Measurements from ENCODE around the gene SLC25A26. TPM values are rescaled to one million over a fixed set of nuclear protein-coding genes. Genes with fewer than 3 reads are reported as not detected.

Gene SLC25A26
- total RNA-seq, 3 donors from 2014 or later: 19.3 to 31.4 (median 31.1) TPM

DNA sequence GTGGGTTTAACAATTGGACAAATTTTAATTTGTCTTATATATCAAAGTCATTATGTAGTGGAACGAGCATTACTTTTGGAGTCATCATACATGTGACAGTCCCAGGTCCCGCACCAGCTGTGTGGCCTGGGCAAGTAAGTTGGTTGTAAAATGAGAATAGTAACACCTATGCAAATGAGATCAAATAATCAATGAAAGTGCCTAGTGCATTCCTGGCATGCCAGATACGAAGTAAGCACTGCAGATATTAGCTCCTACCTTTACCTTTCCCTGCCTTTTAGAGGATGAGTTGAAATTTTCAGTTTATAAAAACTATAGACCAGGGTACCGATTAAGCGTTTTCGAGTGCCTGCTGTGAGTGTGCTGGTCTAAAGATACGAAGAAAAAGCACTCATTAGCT, 145.9 kb downstream of the SLC25A26 start:
- H3K27me3 Mint-ChIP-seq (ENCODE audit: low read depth): no peaks in the 10 kb centered on the region
- no peak for DNase-seq
- H3K9me3 Mint-ChIP-seq: no peaks in the 10 kb centered on the region
- no peaks in the 10 kb centered on the region for H3K4me1 Mint-ChIP-seq (ENCODE audit: low read depth)
- H3K4me3 Mint-ChIP-seq: no peak overlapping the region
- no peak for ATAC-seq
- peaks cover 27% of the 10 kb centered on the region for H3K36me3 Mint-ChIP-seq (ENCODE audit: insufficient read depth)

DNA sequence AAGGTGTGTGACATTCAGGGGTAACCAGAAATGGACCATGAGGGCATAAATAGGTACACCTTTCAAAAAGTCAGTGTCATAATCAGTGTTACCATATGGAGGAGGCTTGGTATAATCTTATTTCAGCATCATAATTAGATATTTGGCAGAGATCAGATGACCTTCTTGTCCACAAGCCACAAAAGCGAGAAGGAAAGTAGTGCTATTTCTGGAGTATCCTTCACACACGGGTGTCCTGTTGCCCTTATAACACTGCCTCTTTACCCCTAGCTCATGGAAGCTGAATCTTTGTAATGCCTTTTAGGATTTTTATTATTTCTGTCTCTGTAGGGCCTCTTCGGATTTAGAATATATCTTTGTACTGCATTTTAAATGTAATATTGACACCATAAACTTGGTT, 147.2 kb downstream of the SLC25A26 start:
- no peak overlapping the region for H3K4me3 Mint-ChIP-seq
- no peaks in the 10 kb centered on the region for H3K9me3 Mint-ChIP-seq
- no peaks in the 10 kb centered on the region for H3K27me3 Mint-ChIP-seq (ENCODE audit: low read depth)
- peaks cover 3% of the 10 kb centered on the region for H3K4me1 Mint-ChIP-seq (ENCODE audit: low read depth)
- H3K36me3 Mint-ChIP-seq (ENCODE audit: insufficient read depth): peaks cover 26% of the 10 kb centered on the region
- ATAC-seq (no peak), DNase-seq (no peak)

DNA sequence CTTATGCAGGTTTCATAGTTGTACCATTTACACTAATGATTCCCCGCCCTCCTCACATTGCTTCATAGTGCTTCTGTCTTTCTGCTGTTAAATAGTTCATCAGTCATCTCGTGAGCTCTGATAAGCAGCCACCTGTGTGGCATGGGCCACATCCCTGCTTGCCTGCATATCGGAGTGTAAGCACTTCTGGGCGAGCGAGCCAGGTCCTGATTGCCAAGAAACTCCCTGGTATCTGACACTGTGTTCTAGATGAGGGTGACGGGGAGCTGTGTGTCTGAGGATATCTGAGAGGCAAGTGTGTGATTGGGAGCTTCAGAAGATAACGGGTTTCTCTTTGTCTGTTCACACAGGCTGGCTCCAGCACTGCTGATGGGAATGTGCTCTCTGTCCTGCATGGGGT, 149.4 kb downstream of the SLC25A26 start:
- H3K4me3 Mint-ChIP-seq: no peak overlapping the region
- DNase-seq: no peak
- no peaks in the 10 kb centered on the region for H3K27me3 Mint-ChIP-seq (ENCODE audit: low read depth)
- no peak for ATAC-seq
- H3K36me3 Mint-ChIP-seq (ENCODE audit: insufficient read depth): peaks cover 28% of the 10 kb centered on the region
- peaks cover 3% of the 10 kb centered on the region for H3K4me1 Mint-ChIP-seq (ENCODE audit: low read depth)
- no peaks in the 10 kb centered on the region for H3K9me3 Mint-ChIP-seq

GRCh38 chr3:66371432-66371831, 150.6 kb downstream of the SLC25A26 start:
- Mint-ChIP-seq H3K4me3 (no peak overlapping the region), H3K9me3 (no peaks in the 10 kb centered on the region), H3K4me1 (ENCODE audit: low read depth) (peaks cover 3% of the 10 kb centered on the region), H3K27me3 (ENCODE audit: low read depth) (no peaks in the 10 kb centered on the region), H3K36me3 (ENCODE audit: insufficient read depth) (peaks cover 35% of the 10 kb centered on the region)
- ATAC-seq (no peak), DNase-seq (no peak)

- H3K4me1 Mint-ChIP-seq (ENCODE audit: low read depth): peaks cover 14% of the 10 kb centered on the region
- DNase-seq (peak; percentile 26), ATAC-seq (peak in 1 of 2 donors; percentile 38)
- no peaks in the 10 kb centered on the region for H3K9me3 Mint-ChIP-seq
- H3K27me3 Mint-ChIP-seq (ENCODE audit: low read depth): no peaks in the 10 kb centered on the region
- no peak overlapping the region for H3K4me3 Mint-ChIP-seq
- H3K36me3 Mint-ChIP-seq (ENCODE audit: insufficient read depth): peaks cover 43% of the 10 kb centered on the region
Observed at GRCh38 chr3:66372681-66373350, 152.0 kb downstream of the SLC25A26 start.

DNA sequence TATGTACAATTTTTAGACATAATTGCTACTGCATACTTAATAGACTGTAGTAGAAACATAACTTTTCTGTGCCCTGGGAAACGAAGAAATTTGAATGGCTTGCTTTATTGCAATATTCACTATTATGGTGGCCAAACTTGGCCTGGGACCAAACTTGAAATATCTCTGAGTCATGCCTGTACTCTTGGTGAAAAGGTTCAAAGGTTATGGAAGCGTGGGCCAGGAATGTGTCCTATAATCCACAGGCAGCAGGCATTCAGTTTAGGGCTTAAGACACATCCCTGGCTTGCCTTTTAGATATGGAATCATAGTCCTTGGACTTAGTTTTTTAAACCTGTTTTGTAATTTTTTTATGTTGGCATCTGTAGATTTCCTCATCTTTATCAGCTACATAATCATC, 155.8 kb downstream of the SLC25A26 start:
- Mint-ChIP-seq H3K27me3 (ENCODE audit: low read depth) (no peaks in the 10 kb centered on the region), H3K4me3 (no peak overlapping the region), H3K36me3 (ENCODE audit: insufficient read depth) (peaks cover 45% of the 10 kb centered on the region), H3K4me1 (ENCODE audit: low read depth) (peaks cover 22% of the 10 kb centered on the region), H3K9me3 (no peaks in the 10 kb centered on the region)
- no peak for ATAC-seq
- no peak for DNase-seq

DNA sequence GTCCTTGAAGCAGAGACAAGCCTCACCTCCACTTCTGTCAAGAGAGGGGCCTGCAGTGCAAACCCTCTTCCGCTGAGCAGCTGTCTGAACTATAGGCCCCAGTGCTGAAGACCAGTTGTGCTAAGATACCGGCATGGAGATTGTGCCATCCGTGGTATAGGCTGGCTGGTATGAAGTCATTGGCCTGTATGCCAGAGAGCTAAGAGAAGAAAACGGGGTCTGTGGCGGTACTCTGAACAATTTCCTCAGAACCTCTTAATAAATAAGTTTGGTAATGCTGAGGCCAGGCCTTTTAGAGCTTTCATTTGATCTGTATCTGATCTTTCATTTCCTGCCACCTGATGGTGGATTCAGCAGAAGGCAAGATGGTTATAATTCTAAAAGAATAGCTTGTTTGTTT, 157.0 kb downstream of the SLC25A26 start:
- DNase-seq (no peak), ATAC-seq (peak; percentile 7 to 35)
- Mint-ChIP-seq H3K36me3 (ENCODE audit: insufficient read depth) (peaks cover 51% of the 10 kb centered on the region), H3K27me3 (ENCODE audit: low read depth) (no peaks in the 10 kb centered on the region), H3K4me3 (no peak overlapping the region), H3K4me1 (ENCODE audit: low read depth) (peaks cover 19% of the 10 kb centered on the region), H3K9me3 (no peaks in the 10 kb centered on the region)

- Mint-ChIP-seq H3K4me3 (no peak overlapping the region), H3K27me3 (ENCODE audit: low read depth) (no peaks in the 10 kb centered on the region), H3K4me1 (ENCODE audit: low read depth) (peaks cover 19% of the 10 kb centered on the region), H3K36me3 (ENCODE audit: insufficient read depth) (peaks cover 51% of the 10 kb centered on the region), H3K9me3 (no peaks in the 10 kb centered on the region)
- ATAC-seq (peak; percentile 38 to 53), DNase-seq (no peak)
Observed at GRCh38 chr3:66378256-66378655, 157.5 kb downstream of the SLC25A26 start.

DNA sequence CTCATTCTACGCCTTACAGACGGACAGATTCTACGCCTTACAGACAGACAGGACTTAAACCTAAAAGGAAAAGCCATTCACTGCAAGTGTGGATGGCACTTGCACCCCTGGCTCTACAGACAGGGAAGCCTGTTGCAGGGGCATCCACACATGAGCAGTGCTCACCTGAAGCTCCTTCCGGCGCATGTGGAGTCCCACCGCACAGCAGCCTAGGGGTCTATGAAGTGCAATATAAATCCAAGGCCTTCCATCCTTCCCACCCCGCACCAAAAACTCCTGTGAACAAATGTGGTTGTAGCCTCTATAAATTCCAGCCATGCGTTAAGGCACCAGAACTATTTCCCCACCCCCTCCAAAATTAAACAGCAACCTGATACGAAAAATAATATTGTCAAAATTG, 158.8 kb downstream of the SLC25A26 start:
- H3K36me3 Mint-ChIP-seq (ENCODE audit: insufficient read depth): peaks cover 61% of the 10 kb centered on the region
- no peak for DNase-seq
- H3K4me1 Mint-ChIP-seq (ENCODE audit: low read depth): peaks cover 19% of the 10 kb centered on the region
- no peaks in the 10 kb centered on the region for H3K27me3 Mint-ChIP-seq (ENCODE audit: low read depth)
- no peak overlapping the region for H3K4me3 Mint-ChIP-seq
- H3K9me3 Mint-ChIP-seq: no peaks in the 10 kb centered on the region
- no peak for ATAC-seq

GRCh38 chr3:66380200-66380932, 159.6 kb downstream of the SLC25A26 start:
- H3K4me3 Mint-ChIP-seq: no peak overlapping the region
- DNase-seq (no peak), ATAC-seq (no peak)

DNA sequence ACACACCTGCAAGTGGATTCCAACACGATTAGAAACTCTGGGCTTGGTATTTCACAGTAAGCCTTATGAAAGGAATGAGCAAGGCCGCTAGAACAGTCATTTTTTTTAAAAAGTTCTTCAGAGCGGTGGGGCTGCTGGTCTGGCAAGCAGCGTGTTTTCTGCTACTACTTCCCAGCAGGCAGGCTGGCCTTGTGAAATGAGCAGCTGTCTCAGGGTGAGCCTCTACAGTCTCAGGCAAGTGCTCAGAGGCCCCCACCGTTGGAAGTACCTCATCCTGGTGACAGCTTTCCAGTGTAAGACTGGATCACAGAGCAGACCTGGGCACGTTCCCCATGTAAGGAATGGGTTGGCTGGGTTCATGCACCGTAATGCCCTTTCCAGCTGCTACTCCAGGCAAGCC, 160.8 kb downstream of the SLC25A26 start:
- Mint-ChIP-seq H3K4me1 (ENCODE audit: low read depth) (peaks cover 25% of the 10 kb centered on the region), H3K4me3 (no peak overlapping the region), H3K27me3 (ENCODE audit: low read depth) (no peaks in the 10 kb centered on the region), H3K9me3 (no peaks in the 10 kb centered on the region), H3K36me3 (ENCODE audit: insufficient read depth) (peaks cover 62% of the 10 kb centered on the region)
- no peak for DNase-seq
- no peak for ATAC-seq

More at GRCh38 chr3:66380200-66380932, 159.6 kb downstream of the SLC25A26 start:
- Mint-ChIP-seq H3K9me3 (no peaks in the 10 kb centered on the region), H3K27me3 (ENCODE audit: low read depth) (no peaks in the 10 kb centered on the region), H3K36me3 (ENCODE audit: insufficient read depth) (peaks cover 61% of the 10 kb centered on the region), H3K4me1 (ENCODE audit: low read depth) (peaks cover 19% of the 10 kb centered on the region)

DNA sequence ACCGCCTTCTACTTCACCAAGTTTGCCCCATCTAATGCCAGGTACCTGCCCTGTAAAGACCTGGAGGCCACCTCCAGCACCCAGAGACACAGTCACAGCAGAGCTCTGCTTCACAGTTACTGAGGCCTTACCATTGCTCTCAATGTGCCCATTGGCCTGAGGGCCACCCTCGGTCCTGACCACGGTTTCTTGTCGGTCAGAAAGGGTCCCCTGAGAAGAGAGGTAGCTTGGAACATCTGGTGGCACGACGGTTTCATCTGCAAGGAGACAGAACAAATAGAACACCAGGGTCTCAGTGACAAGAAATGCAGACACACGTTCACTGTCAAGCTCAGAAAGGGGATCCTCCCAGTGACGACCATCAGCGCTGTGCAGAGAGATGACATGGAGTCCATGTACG, 161.3 kb downstream of the SLC25A26 start:
- no peak for ATAC-seq
- peaks cover 64% of the 10 kb centered on the region for H3K36me3 Mint-ChIP-seq (ENCODE audit: insufficient read depth)
- H3K4me1 Mint-ChIP-seq (ENCODE audit: low read depth): peaks cover 26% of the 10 kb centered on the region
- H3K4me3 Mint-ChIP-seq: no peak overlapping the region
- no peaks in the 10 kb centered on the region for H3K9me3 Mint-ChIP-seq
- DNase-seq: no peak
- H3K27me3 Mint-ChIP-seq (ENCODE audit: low read depth): no peaks in the 10 kb centered on the region

DNA sequence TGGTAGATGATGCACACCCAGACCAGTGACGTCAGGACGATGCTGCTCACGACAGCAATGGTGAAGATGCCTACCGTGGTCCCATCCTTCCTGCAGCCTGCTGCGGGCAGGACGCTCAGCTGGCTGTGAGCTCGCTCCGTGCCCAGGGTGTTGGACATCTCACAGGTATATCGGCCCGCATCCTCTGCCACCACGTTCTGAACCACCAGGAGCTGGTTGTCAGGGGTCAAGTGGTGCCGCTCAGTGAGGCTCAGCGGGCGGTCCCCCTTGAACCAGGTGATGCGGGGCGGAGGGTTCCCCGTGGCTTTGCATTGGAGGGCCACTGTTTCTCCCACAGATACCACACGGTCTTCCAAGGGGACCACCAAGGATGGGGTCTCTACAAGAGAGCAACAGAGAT, 162.2 kb downstream of the SLC25A26 start:
- H3K4me3 Mint-ChIP-seq: no peak overlapping the region
- peaks cover 63% of the 10 kb centered on the region for H3K36me3 Mint-ChIP-seq (ENCODE audit: insufficient read depth)
- H3K27me3 Mint-ChIP-seq (ENCODE audit: low read depth): no peaks in the 10 kb centered on the region
- H3K4me1 Mint-ChIP-seq (ENCODE audit: low read depth): peaks cover 21% of the 10 kb centered on the region
- no peaks in the 10 kb centered on the region for H3K9me3 Mint-ChIP-seq
- ATAC-seq (no peak), DNase-seq (no peak)

DNA sequence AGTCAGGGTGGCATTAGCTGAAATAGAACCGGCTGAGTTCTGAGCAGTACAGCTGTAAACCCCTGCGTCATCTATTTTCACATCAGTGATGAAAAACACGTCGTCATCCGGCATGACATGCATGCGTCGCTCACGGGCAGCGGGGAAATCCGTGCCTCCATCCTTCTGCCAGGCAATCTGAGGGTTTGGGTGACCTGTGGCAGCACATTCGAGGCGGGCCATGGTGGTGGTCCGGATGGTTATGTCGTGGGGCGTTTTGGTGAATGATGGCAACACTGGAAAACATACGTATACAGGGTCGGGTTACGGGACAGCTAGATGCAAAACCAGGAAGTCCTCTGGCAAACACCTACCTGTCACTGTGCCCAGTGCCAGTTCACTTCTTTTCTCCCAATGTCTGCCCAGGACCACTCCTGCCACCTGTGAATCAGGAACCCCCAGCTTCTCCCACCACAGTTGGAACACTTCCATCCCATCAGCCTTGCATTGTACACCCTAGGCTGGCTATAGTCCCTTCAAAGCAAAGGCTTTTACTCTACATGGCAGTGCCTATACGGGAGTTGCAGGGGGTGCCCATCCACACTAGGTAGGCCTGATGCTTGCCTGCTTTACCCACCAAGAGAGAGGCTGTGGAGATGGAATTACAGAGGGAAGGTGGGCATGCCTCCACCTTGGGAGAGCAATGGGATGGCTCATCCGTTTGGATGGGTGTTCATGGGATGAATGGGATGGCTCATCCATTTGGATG, 163.4 kb downstream of the SLC25A26 start:
- H3K4me1 Mint-ChIP-seq (ENCODE audit: low read depth): peaks cover 24% of the 10 kb centered on the region
- DNase-seq (no peak), ATAC-seq (no peak)
- H3K27me3 Mint-ChIP-seq (ENCODE audit: low read depth): no peaks in the 10 kb centered on the region
- no peak overlapping the region for H3K4me3 Mint-ChIP-seq
- peaks cover 68% of the 10 kb centered on the region for H3K36me3 Mint-ChIP-seq (ENCODE audit: insufficient read depth)
- H3K9me3 Mint-ChIP-seq: peaks cover 6% of the 10 kb centered on the region
